ENCODE data around the gene DNAL1. TPM values are rescaled to one million over a fixed set of nuclear protein-coding genes. Genes with fewer than 3 reads are reported as not detected.
"Not testable (repeated sequence)": the region's sequence is repeated elsewhere in the genome, so short reads cannot be mapped to it uniquely, and the experiment has no call there.

The DNAL1 gene
- total RNA-seq, 1 donor from 2014 or later = 29.4 TPM

- H4K20me1 ChIP-seq (ENCODE audit: low read depth) = no peaks in the 10 kb centered on the region
- H3K79me2 ChIP-seq (ENCODE audit: low read depth) = no peaks in the 10 kb centered on the region
- H2AFZ ChIP-seq (replicated peaks) = no peak overlapping the region
- H3K4me2 ChIP-seq = no peak overlapping the region
- H3K4me3 Mint-ChIP-seq = no peak overlapping the region
- no peak for DNase-seq (ENCODE audit: low spot score)
- H3F3A ChIP-seq (ENCODE audit: low read depth) = no peaks in the 10 kb centered on the region
- no peak overlapping the region for H3K9ac ChIP-seq
- no peaks in the 10 kb centered on the region for H3K4me1 Mint-ChIP-seq
- TF ChIP-seq EZH2phosphoT487 (IDR thresholded peaks at IDR 0.05) (no peak), EZH2 (IDR thresholded peaks at IDR 0.05) (no peak), CTCF (IDR thresholded peaks at IDR 0.05) (no peak)
- H3K9me3 ChIP-seq (ENCODE audit: low read depth) = no peaks in the 10 kb centered on the region
- H3K27ac ChIP-seq = no peak overlapping the region
- H3K4me1 ChIP-seq = no peaks in the 10 kb centered on the region
- no peak overlapping the region for H3K27ac Mint-ChIP-seq
- no peaks in the 10 kb centered on the region for H3K36me3 ChIP-seq
- no peak overlapping the region for H3K4me3 ChIP-seq
- peaks cover 22% of the 10 kb centered on the region for H3K36me3 Mint-ChIP-seq
- H3K27me3 ChIP-seq = no peaks in the 10 kb centered on the region
- no peaks in the 10 kb centered on the region for H3K9me3 Mint-ChIP-seq
- no peaks in the 10 kb centered on the region for H3K27me3 Mint-ChIP-seq (ENCODE audit: insufficient read depth, low read depth)
Observed at GRCh38 chr14:73655851-73656250, 11.1 kb downstream of the DNAL1 start.

GRCh38 chr14:73659202-73659601, 14.4 kb downstream of the DNAL1 start:
- not testable (repeated sequence) for H3K4me2 ChIP-seq; H2AFZ ChIP-seq (replicated peaks); H4K20me1 ChIP-seq (ENCODE audit: low read depth); H3K27ac Mint-ChIP-seq; H3K27me3 Mint-ChIP-seq (ENCODE audit: insufficient read depth, low read depth); H3K4me1 Mint-ChIP-seq; H3K79me2 ChIP-seq (ENCODE audit: low read depth); H3K27ac ChIP-seq; H3K4me1 ChIP-seq; DNase-seq (ENCODE audit: low spot score); H3K9me3 Mint-ChIP-seq; H3K9me3 ChIP-seq (ENCODE audit: low read depth); H3F3A ChIP-seq (ENCODE audit: low read depth); H3K36me3 ChIP-seq; H3K4me3 Mint-ChIP-seq; H3K9ac ChIP-seq; H3K27me3 ChIP-seq; H3K4me3 ChIP-seq
- peaks cover 18% of the 10 kb centered on the region for H3K36me3 Mint-ChIP-seq

- Histone ChIP-seq H3K79me2 (ENCODE audit: low read depth) (no peaks in the 10 kb centered on the region), H3K27me3 (no peaks in the 10 kb centered on the region), H3K4me3 (no peak overlapping the region), H3K4me2 (no peak overlapping the region), H2AFZ (replicated peaks) (no peak overlapping the region), H3F3A (ENCODE audit: low read depth) (no peaks in the 10 kb centered on the region), H3K4me1 (no peaks in the 10 kb centered on the region), H3K36me3 (no peaks in the 10 kb centered on the region), H3K27ac (no peak overlapping the region), H3K9me3 (ENCODE audit: low read depth) (no peaks in the 10 kb centered on the region), H3K9ac (no peak overlapping the region), H4K20me1 (ENCODE audit: low read depth) (no peaks in the 10 kb centered on the region)
- Mint-ChIP-seq H3K27me3 (ENCODE audit: insufficient read depth, low read depth) (peaks cover 4% of the 10 kb centered on the region), H3K9me3 (no peaks in the 10 kb centered on the region), H3K4me3 (no peak overlapping the region), H3K4me1 (no peaks in the 10 kb centered on the region), H3K27ac (no peak overlapping the region), H3K36me3 (peaks cover 17% of the 10 kb centered on the region)
- no peak for DNase-seq (ENCODE audit: low spot score)
- TF ChIP-seq CTCF (IDR thresholded peaks at IDR 0.05) = no peak
- no peak for TF ChIP-seq EZH2 (IDR thresholded peaks at IDR 0.05)
- no peak for TF ChIP-seq EZH2phosphoT487 (IDR thresholded peaks at IDR 0.05)
Observed at GRCh38 chr14:73660511-73660910, 15.7 kb downstream of the DNAL1 start.

- no peaks in the 10 kb centered on the region for H3K9me3 Mint-ChIP-seq
Observed at GRCh38 chr14:73661872-73662271, 17.1 kb downstream of the DNAL1 start.

More at GRCh38 chr14:73661872-73662271, 17.1 kb downstream of the DNAL1 start:
- H3K4me2 ChIP-seq = no peak overlapping the region
- H3K36me3 ChIP-seq = no peaks in the 10 kb centered on the region
- H3K4me1 ChIP-seq = no peaks in the 10 kb centered on the region
- Mint-ChIP-seq H3K36me3 (peaks cover 19% of the 10 kb centered on the region), H3K4me1 (no peaks in the 10 kb centered on the region), H3K27ac (no peak overlapping the region), H3K27me3 (ENCODE audit: insufficient read depth, low read depth) (peaks cover 4% of the 10 kb centered on the region), H3K4me3 (no peak overlapping the region)
- no peaks in the 10 kb centered on the region for H3K79me2 ChIP-seq (ENCODE audit: low read depth)
- H3K9me3 ChIP-seq (ENCODE audit: low read depth) = no peaks in the 10 kb centered on the region
- no peak overlapping the region for H3K27ac ChIP-seq
- H3K27me3 ChIP-seq = no peaks in the 10 kb centered on the region
- H2AFZ ChIP-seq (replicated peaks) = no peak overlapping the region
- no peaks in the 10 kb centered on the region for H4K20me1 ChIP-seq (ENCODE audit: low read depth)
- no peaks in the 10 kb centered on the region for H3F3A ChIP-seq (ENCODE audit: low read depth)
- H3K4me3 ChIP-seq = no peak overlapping the region
- no peak overlapping the region for H3K9ac ChIP-seq
- TF ChIP-seq EZH2 (IDR thresholded peaks at IDR 0.05) (no peak), EZH2phosphoT487 (IDR thresholded peaks at IDR 0.05) (no peak), CTCF (IDR thresholded peaks at IDR 0.05) (no peak)
- DNase-seq (ENCODE audit: low spot score) = no peak
